Psoas muscle (tissue), 8 donors: ENCODE measurements around the gene GASK1B. TPM values are rescaled to one million over a fixed set of nuclear protein-coding genes. Genes with fewer than 3 reads are reported as not detected.

Source experiments
- ATAC-seq, 4 donors: fragments of 200-7000 bp; cut with Tn5 transposase; one replicate each; pipeline ENCODE4 v1.9.1; 2020; ENCODE audit warnings: moderate library complexity in 3 of 4, mild to moderate bottlenecking in 2 of 4
- DNase-seq, 2 donors: peaks; one replicate each; pipeline ENCODE4 v3.0.0-alpha.2; 2020
- H3K27ac ChIP-seq: fragments of 200-600 bp; one replicate; pipeline ENCODE4 v1.8.0; 2022
- H3K27me3 ChIP-seq, 3 donors: fragments of 200-600 bp in 1 of 3; one replicate each; pipeline versions ENCODE4 v1.6.1 to v1.8.0; 2013 to 2022; ENCODE audit warnings: low read length in 2 of 3, mild to moderate bottlenecking in 2 of 3, moderate library complexity in 1 of 3; ENCODE audit not compliant: insufficient read depth in 3 of 3
- H3K36me3 ChIP-seq, 2 donors: fragments of 200-600 bp in 1 of 2; one replicate each; pipeline versions ENCODE4 v1.6.1 to v1.8.0; 2013 to 2022; ENCODE audit warnings: low read depth in 1 of 2, mild to moderate bottlenecking in 1 of 2, moderate library complexity in 1 of 2; ENCODE audit not compliant: insufficient read depth in 1 of 2
- H3K4me1 ChIP-seq: fragments of 200-600 bp; one replicate; pipeline ENCODE4 v1.8.0; 2022
- H3K4me3 ChIP-seq: fragments of 200-600 bp; one replicate; pipeline ENCODE4 v1.8.0; 2022; ENCODE audit warnings: mild to moderate bottlenecking
- H3K9me3 ChIP-seq: fragments of 200-600 bp; one replicate; pipeline ENCODE4 v1.8.0; 2022
- CTCF ChIP-seq: fragments of 200-600 bp; IDR thresholded peaks from one replicate; pipeline ENCODE4 v1.8.0; 2022; ENCODE audit warnings: antibody characterized with exemption
- WGBS, 3 donors: extraction: QIAGEN DNeasy Blood & Tissue Kit; methylation state at CpG; one replicate each; pipeline versions ENCODE4 v1.1.6 to v1.1.7; 2013; 5-methylcytosine and 5-hydroxymethylcytosine counted together
- intact Hi-C, 2 donors: fragments of 100-400 bp; cut with DNase I; formaldehyde crosslinking; loops; one replicate each; pipeline versions ENCODE4 v1.11.0 to v1.14.2; 2022
- polyA plus RNA-seq, 3 donors: library from polyadenylated mRNA; stranded (reverse); fragments of 200-250 nt; gene quantifications; one replicate each; pipeline ENCODE4 v1.2.3, GENCODE V29; 2013
- total RNA-seq, 4 donors: library from RNA; stranded (reverse); fragmentation: NEBNext Ultra II Directional in 2 of 4; extraction: Animal tissue kit (Norgen Biotek cat#: 25700) in 2 of 4; gene quantifications; one replicate each; pipeline versions ENCODE4 v1.2.1 to v1.2.4, GENCODE V29; 2021 to 2023
- donor health status: healthy with polysubstance abuse.
- donor health status: DM: no; HTN: no; CAD: no; lungs with moderate emphysema.
- donor health status: Bipolar disorder and iron deficiency.
- donor health status: healthy.
- donor health status: DM: yes; HTN: yes; CAD: no.
- donor health status: DM: no; HTN: no; CAD: no.
- donor health status: DM: no; HTN: no; CAD: no.
- donor health status: DM: yes; HTN: yes; CAD: no.

The GASK1B gene
- total and polyA plus RNA-seq, 7 donors = 2.6 to 16.7 (median 5.4) TPM

DNA sequence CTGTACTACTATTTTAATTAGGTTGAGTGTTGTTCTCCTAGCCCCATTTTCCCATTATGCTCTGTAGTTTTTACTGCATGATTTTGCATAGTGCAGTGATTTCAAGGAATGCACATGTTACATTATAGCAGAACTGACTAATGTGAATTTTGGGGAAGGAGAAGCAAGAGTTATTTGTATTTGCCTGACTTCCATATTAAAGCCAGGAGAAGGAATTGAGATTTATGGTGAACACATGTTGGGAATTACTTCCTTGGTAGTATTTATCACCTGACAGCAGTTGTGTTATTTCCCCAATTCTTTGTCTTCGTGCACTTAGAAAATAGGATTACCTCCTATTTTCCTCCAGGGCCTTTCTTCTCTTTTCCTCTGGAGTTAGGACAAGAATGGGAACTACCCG, 40.6 kb upstream of the GASK1B start:
- DNase-seq (no peak), ATAC-seq (no peak)
- TF ChIP-seq CTCF = no peak
- WGBS, 3 donors = 80 to 91% (median 85%) methylated on average over 2 of the region's 2 CpGs
- no peaks in the 10 kb centered on the region for H3K27me3 ChIP-seq
- H3K36me3 ChIP-seq = no peaks in the 10 kb centered on the region
- peaks cover 19% of the 10 kb centered on the region for H3K4me1 ChIP-seq
- no peak overlapping the region for H3K4me3 ChIP-seq
- H3K9me3 ChIP-seq = no peaks in the 10 kb centered on the region
- no peak overlapping the region for H3K27ac ChIP-seq
- intact Hi-C loops = loop anchor here in 1 of 2 donors (5.0 kb wide), 1 partner anchor 39 kb away; no protein-coding TSS in a partner anchor

DNA sequence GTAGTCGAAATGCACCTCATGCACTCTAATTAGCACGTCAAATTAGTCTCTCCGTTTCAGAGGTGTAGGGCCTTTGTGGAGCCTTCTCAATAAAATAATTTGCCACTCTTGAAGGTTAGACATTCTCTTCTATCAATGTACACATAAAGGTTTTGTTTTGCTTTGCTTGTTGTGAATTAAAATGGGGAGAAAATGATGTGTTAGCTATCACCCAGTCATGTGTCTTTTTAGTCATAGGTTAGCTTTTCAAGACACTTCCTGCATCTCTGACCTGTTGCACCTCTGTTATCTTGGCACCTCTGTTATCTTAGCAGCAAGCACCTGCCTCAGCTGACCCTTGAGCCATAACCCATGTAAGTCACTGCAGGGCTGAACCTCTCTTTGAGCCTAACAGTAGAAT, 38.4 kb upstream of the GASK1B start:
- no peaks in the 10 kb centered on the region for H3K9me3 ChIP-seq
- no peaks in the 10 kb centered on the region for H3K36me3 ChIP-seq
- WGBS, 3 donors = 36 to 48% (median 36%) methylated on average over 3 of the region's 3 CpGs
- no peaks in the 10 kb centered on the region for H3K27me3 ChIP-seq
- peak overlapping the region; percentile 88 for H3K27ac ChIP-seq
- ATAC-seq (no peak), DNase-seq (no peak)
- intact Hi-C loops = loop anchor here in 1 of 2 donors (5.0 kb wide), 1 partner anchor 41 kb away; no protein-coding TSS in a partner anchor
- H3K4me3 ChIP-seq = peak overlapping the region; percentile 66
- TF ChIP-seq CTCF = no peak
- H3K4me1 ChIP-seq = peaks cover 9% of the 10 kb centered on the region

DNA sequence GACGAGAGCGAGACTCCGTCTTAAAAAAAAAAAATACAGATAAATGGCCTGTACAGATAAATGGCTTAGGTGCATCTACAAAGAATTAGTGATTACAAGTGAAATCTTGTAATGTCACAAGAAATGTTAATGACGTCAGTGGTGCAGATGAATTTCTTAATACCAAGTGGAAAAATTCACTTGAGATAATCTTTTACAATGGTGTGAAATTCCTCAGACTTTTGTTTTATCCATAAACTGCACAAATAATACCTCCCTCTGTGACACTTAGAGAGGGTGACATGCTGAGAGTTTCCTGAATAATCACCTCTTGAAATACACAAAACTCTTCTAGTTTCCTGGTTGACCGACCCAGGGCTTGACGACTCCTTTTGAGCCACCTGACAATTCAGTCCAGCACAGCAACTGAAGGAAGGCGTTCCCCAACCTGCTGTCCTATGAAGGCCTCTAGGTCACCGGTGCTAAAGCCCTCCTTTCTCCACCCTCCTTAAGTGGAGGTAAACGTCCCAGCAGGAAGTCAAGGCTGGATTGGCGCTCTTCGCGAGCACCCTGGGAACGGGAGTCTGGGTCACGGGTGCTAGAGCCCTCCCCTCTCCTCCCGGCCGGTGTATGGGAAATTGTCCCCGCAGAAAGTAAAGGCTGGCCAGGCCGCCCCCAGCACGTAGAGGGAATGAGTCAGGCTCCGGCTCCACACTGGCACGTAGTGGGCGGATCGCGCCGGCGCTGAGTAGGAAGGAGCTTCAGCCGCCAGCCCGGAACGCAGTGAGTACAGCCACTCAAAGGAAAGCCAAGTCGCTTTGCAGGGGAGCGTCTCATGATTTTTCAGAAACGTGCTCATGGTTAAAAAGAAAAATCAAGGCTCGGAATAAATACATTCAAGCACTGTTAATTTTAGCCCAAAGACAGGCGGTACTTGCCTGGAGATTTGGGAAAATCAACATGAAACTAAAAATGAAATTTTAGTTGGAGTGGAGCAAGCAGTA, 37.3 kb upstream of the GASK1B start, which contains the start of gene TMEM144:
TSS of gene TMEM144 (plus strand) at position 662 of the 983 bp plus-strand sequence. CDS start 2,182 bp downstream, outside the sequence.
- intact Hi-C loops = loop anchor here in 1 of 2 donors (5.0 kb wide), 1 partner anchor 42 kb away; no protein-coding TSS in a partner anchor
- Histone ChIP-seq H3K9me3 (no peaks in the 10 kb centered on the region), H3K4me3 (peak within 1 kb of the TSS; percentile 66), H3K27ac (peak within 1 kb of the TSS; percentile 88), H3K36me3 (no peaks in the 10 kb centered on the region), H3K4me1 (peaks cover 9% of the 10 kb centered on the region), H3K27me3 (no peaks in the 10 kb centered on the region)
- ATAC-seq (peak; percentile 98 to 100 (median 99)), DNase-seq (peak; percentile 90 to 92)
- no peak for TF ChIP-seq CTCF
- 13 to 14% (median 14%) methylated on average over 34 of the region's 34 CpGs for WGBS, 3 donors

GRCh38 chr4:158208963-158209640, 36.3 kb upstream of the GASK1B start:
- intact Hi-C loops = no loop called here
- no peaks in the 10 kb centered on the region for H3K9me3 ChIP-seq
- TF ChIP-seq CTCF = no peak

More at GRCh38 chr4:158208963-158209640, 36.3 kb upstream of the GASK1B start:
- Histone ChIP-seq H3K27me3 (no peaks in the 10 kb centered on the region), H3K36me3 (no peaks in the 10 kb centered on the region), H3K4me1 (peaks cover 9% of the 10 kb centered on the region), H3K4me3 (no peak overlapping the region), H3K27ac (peak overlapping the region; percentile 88)
- DNase-seq (no peak), ATAC-seq (no peak)
- 85 to 94% (median 89%) methylated on average over 5 of the region's 5 CpGs for WGBS, 3 donors
